Neural cell (in vitro differentiated cells): ENCODE measurements around the gene S100A5. TPM values are rescaled to one million over a fixed set of nuclear protein-coding genes. Genes with fewer than 3 reads are reported as not detected.

Experiments used
- H2AFZ ChIP-seq: fragments of 200-600, 300-800 bp; sonication (generic), shearing (Covaris generic); 2 replicates; pipeline ENCODE4 v1.6.0; 2014; ENCODE audit warnings: low read depth, mild to moderate bottlenecking, antibody characterized with exemption, low read length, moderate library complexity
- H3F3A ChIP-seq: fragments of 200-600 bp; shearing (Covaris generic); 2 replicates; pipeline ENCODE4 v1.6.1; 2016; ENCODE audit warnings: mild to moderate bottlenecking, moderate library complexity, mixed read lengths, antibody characterized with exemption, low read length; ENCODE audit not compliant: insufficient read depth, poor library complexity, severe bottlenecking
- H3K27ac ChIP-seq: fragments of 200-600, 300-800 bp; sonication (generic), shearing (Covaris generic); 2 replicates; pipeline ENCODE4 v1.5.1; 2014; ENCODE audit warnings: mild to moderate bottlenecking, low read length, moderate library complexity
- H3K27me3 ChIP-seq: fragments of 300-800, 200-600 bp; sonication (generic), shearing (Covaris generic); 2 replicates; pipeline ENCODE4 v1.6.0; 2014; ENCODE audit warnings: mild to moderate bottlenecking, low read depth, low read length, moderate library complexity; ENCODE audit not compliant: insufficient read depth
- H3K36me3 ChIP-seq: fragments of 300-800, 200-600 bp; sonication (generic), shearing (Covaris generic); 2 replicates; pipeline ENCODE4 v1.5.1; 2014; ENCODE audit warnings: mild to moderate bottlenecking, antibody characterized with exemption, low read length, moderate library complexity; ENCODE audit not compliant: insufficient read depth
- H3K4me2 ChIP-seq: fragments of 300-800, 200-600 bp; sonication (generic), shearing (Covaris generic); 2 replicates; pipeline ENCODE4 v1.6.0; 2014; ENCODE audit warnings: mild to moderate bottlenecking, low read length
- H3K4me3 ChIP-seq: fragments of 300-800, 200-600 bp; sonication (generic), shearing (Covaris generic); 2 replicates; pipeline ENCODE4 v1.5.1; 2014; ENCODE audit warnings: mild to moderate bottlenecking, low read length, moderate library complexity
- H3K79me2 ChIP-seq: fragments of 200-600 bp; shearing (Covaris generic); replicated peaks from 2 replicates; pipeline ENCODE4 v1.6.0; 2014; ENCODE audit warnings: mild to moderate bottlenecking, low read length, moderate library complexity; ENCODE audit not compliant: insufficient read depth
- H3K9ac ChIP-seq: fragments of 300-800, 200-600 bp; sonication (generic), shearing (Covaris generic); 2 replicates; pipeline ENCODE4 v1.6.1; 2016; ENCODE audit warnings: mild to moderate bottlenecking, low read length, mixed read lengths
- H3K9me2 ChIP-seq: fragments of 200-600 bp; shearing (Covaris generic); 2 replicates; pipeline ENCODE4 v1.6.1; 2016; ENCODE audit warnings: mild to moderate bottlenecking, low read length, mixed read lengths; ENCODE audit not compliant: insufficient read depth
- H3K9me3 ChIP-seq: fragments of 200-600, 300-800 bp; sonication (generic), shearing (Covaris generic); 2 replicates; pipeline ENCODE4 v1.6.1; 2016; ENCODE audit warnings: mild to moderate bottlenecking, mixed run types, low read length, moderate library complexity, mixed read lengths
- H4K20me1 ChIP-seq: fragments of 200-600 bp; shearing (Covaris generic); 2 replicates; pipeline ENCODE4 v1.6.1; 2016; ENCODE audit warnings: mild to moderate bottlenecking, mixed run types; ENCODE audit not compliant: insufficient read depth
- CTCF ChIP-seq: fragments of 450-650 bp; IDR thresholded peaks from 2 replicates; pipeline ENCODE4 v1.5.1; 2014; ENCODE audit warnings: antibody characterized with exemption, mild to moderate bottlenecking, moderate library complexity; ENCODE audit not compliant: poor library complexity, severe bottlenecking
- EP300 ChIP-seq: fragments of 450-650 bp; conservative IDR thresholded peaks from 2 replicates; pipeline ENCODE4 v1.6.1; 2014; ENCODE audit warnings: antibody characterized with exemption, mild to moderate bottlenecking, moderate library complexity; ENCODE audit not compliant: poor library complexity, severe bottlenecking
- EZH2 ChIP-seq: fragments of 200-600, 300-800 bp; shearing (Covaris generic), sonication (generic); IDR thresholded peaks from 2 replicates; pipeline ENCODE4 v1.6.1; 2014; ENCODE audit warnings: antibody characterized with exemption, low read length, borderline replicate concordance, mild to moderate bottlenecking; ENCODE audit not compliant: insufficient read depth, poor library complexity, severe bottlenecking
- MXI1 ChIP-seq: fragments of 450-650 bp; conservative IDR thresholded peaks from 2 replicates; pipeline ENCODE4 v1.6.1; 2014; ENCODE audit warnings: antibody characterized with exemption, mild to moderate bottlenecking; ENCODE audit not compliant: poor library complexity, severe bottlenecking
- POLR2AphosphoS5 ChIP-seq: IDR thresholded peaks from 2 replicates; pipeline ENCODE4 v1.6.1; 2012
- RAD21 ChIP-seq: fragments of 450-650 bp; conservative IDR thresholded peaks from 2 replicates; pipeline ENCODE4 v1.6.1; 2014; ENCODE audit warnings: antibody characterized with exemption, mild to moderate bottlenecking, moderate library complexity
- SMC3 ChIP-seq: fragments of 450-650 bp; conservative IDR thresholded peaks from 2 replicates; pipeline ENCODE4 v1.6.1; 2014; ENCODE audit warnings: antibody characterized with exemption, mild to moderate bottlenecking, moderate library complexity; ENCODE audit not compliant: poor library complexity
- TAF1 ChIP-seq: IDR thresholded peaks from 2 replicates; pipeline ENCODE4 v1.6.1; 2012; ENCODE audit warnings: low read depth
- polyA plus RNA-seq: library from polyadenylated mRNA; depleted of rRNA; stranded (reverse); fragments of >200 nt; gene quantifications from 2 replicates; pipeline ENCODE4 v1.2.3, GENCODE V29; 2014
- TF ChIP-seq, protein P1 (sequence below): IDR thresholded peaks from 2 replicates; pipeline ENCODE4 v1.6.1; 2012; ENCODE audit warnings: borderline replicate concordance

S100A5 gene
- polyA plus RNA-seq, 1 donor from 2014 or later, result not detected

DNA sequence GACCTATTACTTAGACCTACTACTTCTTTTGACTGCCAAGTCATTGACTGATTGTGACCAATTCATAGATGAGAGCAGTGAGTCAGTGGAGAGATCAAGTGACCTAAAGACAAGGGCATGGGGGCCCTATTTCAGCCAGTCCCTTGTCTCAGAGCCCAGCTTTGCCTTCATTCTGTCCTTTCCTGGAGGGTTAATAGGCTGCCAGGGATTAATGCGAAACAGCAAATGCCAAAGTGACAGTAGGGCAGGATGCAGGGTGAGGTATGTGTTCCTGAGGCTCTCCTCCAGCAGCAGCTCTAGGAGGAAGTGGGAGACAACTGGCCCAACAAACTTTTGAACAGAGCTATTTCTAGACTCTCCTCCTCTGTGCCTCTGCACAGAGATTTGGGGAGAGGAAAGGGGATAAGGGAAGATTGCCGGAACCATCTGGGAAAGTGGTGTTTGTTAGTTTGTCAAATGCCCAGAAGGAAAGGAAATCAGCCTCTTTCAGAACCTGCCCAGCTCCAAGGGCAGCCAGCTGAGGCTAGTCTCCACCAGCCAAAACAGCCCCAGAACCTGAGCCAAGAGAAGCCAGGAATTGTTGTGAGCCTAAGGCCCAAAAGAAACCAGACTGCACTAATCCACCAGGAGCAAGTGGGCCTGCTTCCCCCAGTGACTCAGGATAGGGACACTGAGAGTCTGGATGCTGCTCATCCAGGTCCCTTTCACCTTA, 13.3 kb upstream of the S100A5 start:
- H3K9ac ChIP-seq, result no peak overlapping the region
- H3K4me2 ChIP-seq, result no peak overlapping the region
- H3K9me3 ChIP-seq, result no peaks in the 10 kb centered on the region
- TF ChIP-seq EZH2, result no peak
- TF ChIP-seq MXI1, result no peak
- no peak overlapping the region for H3K4me3 ChIP-seq
- no peaks in the 10 kb centered on the region for H3K36me3 ChIP-seq
- no peaks in the 10 kb centered on the region for H3K79me2 ChIP-seq
- H2AFZ ChIP-seq, result no peak overlapping the region
- no peaks in the 10 kb centered on the region for H3F3A ChIP-seq
- no peaks in the 10 kb centered on the region for H3K9me2 ChIP-seq
- H4K20me1 ChIP-seq, result no peaks in the 10 kb centered on the region
- no peak overlapping the region for H3K27ac ChIP-seq
- no peaks in the 10 kb centered on the region for H3K27me3 ChIP-seq

DNA sequence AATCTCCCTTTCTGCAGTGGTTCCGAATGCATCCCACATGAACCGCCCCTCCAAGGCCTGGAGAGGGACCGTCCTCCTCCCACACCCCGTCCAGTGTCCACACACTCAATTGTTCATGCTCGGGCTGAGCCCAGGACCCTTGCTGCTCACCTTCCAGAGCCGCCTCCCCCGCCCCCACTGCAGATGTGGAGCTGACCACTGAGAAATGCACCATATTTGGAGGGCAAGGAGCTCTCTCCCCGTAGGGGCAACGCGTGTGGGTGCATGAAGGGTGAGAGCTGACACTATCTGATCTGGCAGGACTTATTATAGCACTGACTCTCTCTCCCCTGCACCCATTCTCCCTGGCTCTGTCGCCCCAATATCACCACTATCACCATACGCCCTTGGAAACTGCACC, 12.4 kb upstream of the S100A5 start:
- Histone ChIP-seq H3K9ac (no peak overlapping the region), H3K4me2 (no peak overlapping the region), H2AFZ (no peak overlapping the region), H4K20me1 (no peaks in the 10 kb centered on the region), H3K27ac (no peak overlapping the region), H3F3A (no peaks in the 10 kb centered on the region), H3K27me3 (no peaks in the 10 kb centered on the region), H3K36me3 (no peaks in the 10 kb centered on the region), H3K79me2 (no peaks in the 10 kb centered on the region), H3K4me3 (no peak overlapping the region), H3K9me3 (no peaks in the 10 kb centered on the region), H3K9me2 (no peaks in the 10 kb centered on the region)
- TF ChIP-seq TAF1 (no peak), SMC3 (no peak), CTCF (no peak), POLR2AphosphoS5 (no peak), EP300 (no peak), EZH2 (no peak), RAD21 (no peak), MXI1 (no peak)
- TF ChIP-seq, protein P1, sequence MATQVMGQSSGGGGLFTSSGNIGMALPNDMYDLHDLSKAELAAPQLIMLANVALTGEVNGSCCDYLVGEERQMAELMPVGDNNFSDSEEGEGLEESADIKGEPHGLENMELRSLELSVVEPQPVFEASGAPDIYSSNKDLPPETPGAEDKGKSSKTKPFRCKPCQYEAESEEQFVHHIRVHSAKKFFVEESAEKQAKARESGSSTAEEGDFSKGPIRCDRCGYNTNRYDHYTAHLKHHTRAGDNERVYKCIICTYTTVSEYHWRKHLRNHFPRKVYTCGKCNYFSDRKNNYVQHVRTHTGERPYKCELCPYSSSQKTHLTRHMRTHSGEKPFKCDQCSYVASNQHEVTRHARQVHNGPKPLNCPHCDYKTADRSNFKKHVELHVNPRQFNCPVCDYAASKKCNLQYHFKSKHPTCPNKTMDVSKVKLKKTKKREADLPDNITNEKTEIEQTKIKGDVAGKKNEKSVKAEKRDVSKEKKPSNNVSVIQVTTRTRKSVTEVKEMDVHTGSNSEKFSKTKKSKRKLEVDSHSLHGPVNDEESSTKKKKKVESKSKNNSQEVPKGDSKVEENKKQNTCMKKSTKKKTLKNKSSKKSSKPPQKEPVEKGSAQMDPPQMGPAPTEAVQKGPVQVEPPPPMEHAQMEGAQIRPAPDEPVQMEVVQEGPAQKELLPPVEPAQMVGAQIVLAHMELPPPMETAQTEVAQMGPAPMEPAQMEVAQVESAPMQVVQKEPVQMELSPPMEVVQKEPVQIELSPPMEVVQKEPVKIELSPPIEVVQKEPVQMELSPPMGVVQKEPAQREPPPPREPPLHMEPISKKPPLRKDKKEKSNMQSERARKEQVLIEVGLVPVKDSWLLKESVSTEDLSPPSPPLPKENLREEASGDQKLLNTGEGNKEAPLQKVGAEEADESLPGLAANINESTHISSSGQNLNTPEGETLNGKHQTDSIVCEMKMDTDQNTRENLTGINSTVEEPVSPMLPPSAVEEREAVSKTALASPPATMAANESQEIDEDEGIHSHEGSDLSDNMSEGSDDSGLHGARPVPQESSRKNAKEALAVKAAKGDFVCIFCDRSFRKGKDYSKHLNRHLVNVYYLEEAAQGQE, result no peak
